ENCODE measurements around the gene OR6J1. TPM values are rescaled to one million over a fixed set of nuclear protein-coding genes. Genes with fewer than 3 reads are reported as not detected.
"Not testable (repeated sequence)": the region's sequence is repeated elsewhere in the genome, so short reads cannot be mapped to it uniquely, and the experiment has no call there.

OR6J1 gene
- total RNA-seq, 1 experiment from 2014 or later = not detected

DNA sequence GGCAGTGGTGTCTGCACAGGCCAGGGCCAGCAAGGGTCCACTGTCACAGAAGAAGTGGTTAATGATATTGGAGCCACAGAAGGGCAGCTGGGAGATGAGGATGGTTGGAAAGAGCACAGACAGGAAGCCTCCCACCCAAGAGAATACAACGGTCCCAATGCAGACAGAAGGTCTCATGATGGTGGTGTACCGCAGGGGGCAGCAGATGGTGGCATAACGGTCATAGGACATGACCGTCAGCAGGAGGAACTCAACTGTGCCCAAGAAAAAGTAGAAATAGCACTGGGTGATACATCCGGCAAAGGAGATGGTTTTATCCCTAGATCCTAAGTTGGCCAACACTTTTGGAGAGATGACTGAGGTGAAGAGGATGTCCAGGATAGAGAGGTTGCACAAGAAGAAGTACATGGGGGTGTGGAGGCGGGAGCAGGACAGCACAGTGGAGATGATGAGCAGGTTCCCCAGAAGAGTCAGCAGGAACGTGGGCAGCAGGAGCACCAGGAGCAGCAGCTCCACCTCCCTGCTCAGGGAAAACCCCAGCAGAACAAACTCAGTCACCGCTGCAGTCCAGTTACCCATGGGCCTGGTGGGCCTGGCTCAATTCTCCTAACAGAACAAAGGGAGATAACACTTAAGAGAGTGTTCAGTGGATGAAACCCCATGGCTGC is 9.8 kb downstream of the OR6J1 start:
- Histone ChIP-seq H3K9me3 (replicated peaks) (peaks cover 15% of the 10 kb centered on the region; the same call in 1 of the 2 replicates), H3K27me3 (no peaks in the 10 kb centered on the region), H3K27ac (no peak overlapping the region), H3K4me3 (no peak overlapping the region), H3K4me1 (no peaks in the 10 kb centered on the region; the same call in 1 of the 2 replicates), H3K36me3 (no peaks in the 10 kb centered on the region)
- no peak for DNase-seq

DNA sequence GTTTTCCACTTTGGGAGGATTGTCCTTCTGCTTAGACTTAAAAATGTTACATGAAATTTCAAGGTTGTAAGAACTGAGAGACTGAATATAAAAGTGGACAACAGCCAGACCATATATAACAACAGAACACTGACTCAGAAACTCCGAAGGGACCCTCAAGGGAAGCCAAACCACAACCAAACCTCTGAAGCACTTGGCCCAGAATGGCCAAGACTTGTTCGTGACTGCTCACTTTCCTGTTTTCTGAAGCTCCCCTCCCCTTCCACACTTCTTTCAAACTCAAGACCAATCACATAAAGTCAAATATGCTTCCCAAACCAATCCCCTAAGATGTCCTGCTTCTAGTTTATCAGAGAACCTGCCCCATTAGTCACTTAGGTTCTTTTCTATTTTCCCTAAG is 13.7 kb downstream of the OR6J1 start:
- Histone ChIP-seq H3K4me3 (no peak overlapping the region), H3K36me3 (no peaks in the 10 kb centered on the region), H3K9me3 (replicated peaks) (peaks cover 11% of the 10 kb centered on the region; the same call in 1 of the 2 replicates), H3K27ac (no peak overlapping the region), H3K27me3 (no peaks in the 10 kb centered on the region; the same call in 1 of the 2 replicates), H3K4me1 (no peaks in the 10 kb centered on the region; the same call in 1 of the 2 replicates)
- DNase-seq = no peak

DNA sequence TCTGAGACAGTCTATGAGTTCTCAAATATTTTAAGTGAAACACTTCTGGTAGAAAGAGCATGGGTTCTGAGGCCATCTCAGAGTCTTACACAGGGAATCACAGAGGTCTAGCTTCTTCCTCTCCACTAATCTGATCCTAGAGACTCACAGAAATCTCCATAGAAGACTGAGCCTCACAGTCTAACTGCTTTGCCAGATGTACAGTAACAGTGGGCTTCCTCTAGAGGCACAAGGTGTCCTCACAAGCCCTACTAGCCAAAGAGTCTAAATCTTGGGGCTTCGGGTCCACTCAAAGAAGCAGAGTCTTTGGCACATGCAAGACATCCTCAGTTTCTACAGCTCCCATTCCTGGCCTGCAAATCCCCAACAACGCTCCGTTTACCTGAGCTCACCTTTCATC is 14.1 kb downstream of the OR6J1 start:
- DNase-seq = no peak
- no peak overlapping the region for H3K4me3 ChIP-seq
- no peaks in the 10 kb centered on the region; the same call in 1 of the 2 replicates for H3K27me3 ChIP-seq
- H3K36me3 ChIP-seq = no peaks in the 10 kb centered on the region
- H3K27ac ChIP-seq = no peak overlapping the region
- no peaks in the 10 kb centered on the region; the same call in 1 of the 2 replicates for H3K4me1 ChIP-seq
- peaks cover 9% of the 10 kb centered on the region; the same call in 1 of the 2 replicates for H3K9me3 ChIP-seq (replicated peaks)

DNA sequence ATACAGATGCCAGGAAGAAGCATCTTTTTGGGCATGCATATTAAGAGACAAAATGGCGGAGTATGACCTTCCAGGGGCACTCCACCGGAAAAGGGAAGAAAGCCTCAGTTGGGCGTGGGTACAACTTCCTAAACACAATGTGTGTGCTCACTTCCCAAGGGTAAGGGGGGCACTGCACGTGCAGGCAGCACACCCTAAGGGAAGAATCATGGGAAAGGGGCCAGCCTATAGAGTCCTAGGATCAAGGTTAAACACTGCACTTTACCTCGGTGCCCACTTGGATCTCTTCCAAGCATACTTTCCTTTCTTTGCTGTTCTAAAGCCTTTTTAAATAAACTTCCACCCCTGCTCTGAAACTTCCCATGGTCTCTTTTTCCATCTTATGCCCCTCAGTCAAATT is 14.8 kb downstream of the OR6J1 start:
- no peak overlapping the region for H3K27ac ChIP-seq
- no peak overlapping the region for H3K4me3 ChIP-seq
- DNase-seq = no peak
- H3K36me3 ChIP-seq = no peaks in the 10 kb centered on the region
- no peaks in the 10 kb centered on the region; the same call in 1 of the 2 replicates for H3K4me1 ChIP-seq
- H3K27me3 ChIP-seq = no peaks in the 10 kb centered on the region; the same call in 1 of the 2 replicates
- peaks cover 9% of the 10 kb centered on the region; the same call in 1 of the 2 replicates for H3K9me3 ChIP-seq (replicated peaks)

DNA sequence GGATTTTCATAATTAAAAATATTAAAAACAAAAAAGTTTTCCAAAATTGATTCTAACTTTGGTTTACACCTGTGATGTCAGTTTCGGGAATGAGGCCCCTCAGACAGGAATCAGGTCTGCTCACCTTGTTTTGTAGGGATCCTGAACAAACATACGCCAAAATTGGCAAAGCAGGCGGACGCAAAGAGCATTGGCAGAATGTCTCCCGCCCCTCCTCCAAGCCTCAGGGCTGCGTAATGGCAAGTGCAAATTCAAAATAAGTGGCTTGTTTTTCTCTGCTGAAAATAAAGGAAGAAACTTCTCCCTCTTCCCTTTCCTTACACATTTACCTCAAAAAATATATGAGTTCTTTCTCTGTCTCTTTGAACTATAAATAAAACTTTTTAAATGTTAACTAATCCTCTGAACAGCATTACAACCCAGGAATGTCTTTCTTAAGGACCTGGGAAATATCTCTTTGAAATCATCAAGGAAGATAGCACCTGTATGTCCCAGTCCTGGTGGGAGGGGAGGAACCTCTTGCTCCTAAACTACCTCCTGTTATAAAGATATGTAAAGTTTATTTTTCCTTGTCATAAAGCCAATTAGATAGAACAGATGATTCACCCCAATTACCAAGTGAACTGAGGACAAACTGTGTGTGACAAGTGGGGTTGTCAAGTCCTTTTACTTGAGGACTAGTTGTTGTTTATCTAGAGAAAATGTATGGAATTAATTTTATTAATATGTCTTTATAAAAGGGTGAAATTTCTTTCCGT is 16.5 kb downstream of the OR6J1 start:
- H3K36me3 ChIP-seq = no peaks in the 10 kb centered on the region
- H3K4me1 ChIP-seq = no peaks in the 10 kb centered on the region; the same call in 1 of the 2 replicates
- H3K9me3 ChIP-seq (replicated peaks) = peaks cover 9% of the 10 kb centered on the region; the same call in 1 of the 2 replicates
- H3K4me3 ChIP-seq = no peak overlapping the region
- H3K27ac ChIP-seq = no peak overlapping the region
- no peaks in the 10 kb centered on the region; the same call in 1 of the 2 replicates for H3K27me3 ChIP-seq
- DNase-seq = no peak

DNA sequence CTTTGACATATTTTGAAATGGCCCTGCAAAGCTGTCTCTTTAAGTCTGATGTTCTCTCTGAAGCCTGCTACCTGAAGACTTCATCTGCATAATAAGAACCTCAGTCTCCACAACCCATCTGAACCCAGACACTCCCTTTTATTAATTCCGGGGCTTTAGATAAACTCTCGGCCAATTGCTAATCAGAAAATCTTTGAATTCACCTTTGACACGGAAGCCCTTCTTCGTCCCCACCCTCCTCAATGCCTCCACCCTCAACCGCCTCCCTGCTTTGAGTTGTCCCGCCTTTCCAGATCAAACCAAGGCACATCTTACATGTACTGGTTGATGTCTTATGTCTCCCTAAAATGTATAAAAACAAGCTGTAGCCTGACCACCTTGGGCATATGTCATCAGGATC is 17.6 kb downstream of the OR6J1 start:
- Histone ChIP-seq H3K27ac (no peak overlapping the region), H3K9me3 (replicated peaks) (peaks cover 6% of the 10 kb centered on the region; the same call in 1 of the 2 replicates), H3K36me3 (no peaks in the 10 kb centered on the region), H3K27me3 (no peaks in the 10 kb centered on the region; the same call in 1 of the 2 replicates), H3K4me3 (no peak overlapping the region), H3K4me1 (peaks cover 6% of the 10 kb centered on the region; the same call in 1 of the 2 replicates)
- DNase-seq = no peak

DNA sequence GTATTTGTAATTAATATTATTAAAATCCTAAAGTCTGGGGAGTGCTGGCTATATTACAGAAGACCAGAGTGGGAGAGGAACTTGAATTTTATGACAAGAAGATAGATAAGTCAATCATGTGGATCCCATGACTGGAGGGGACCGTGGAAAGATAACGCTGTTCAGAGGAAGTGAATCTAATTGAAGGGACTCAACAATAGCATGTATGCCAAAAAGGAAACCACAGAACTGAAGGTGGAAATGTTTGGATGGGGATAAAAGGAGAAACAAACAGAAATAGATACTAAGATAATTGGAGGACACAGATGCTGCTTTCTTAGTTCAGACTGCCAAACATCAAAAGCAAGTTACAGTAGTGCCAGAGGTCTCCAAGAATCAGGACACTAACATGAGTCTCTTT is 21.1 kb downstream of the OR6J1 start:
- DNase-seq = no peak
- H3K27ac ChIP-seq = no peak overlapping the region
- H3K36me3 ChIP-seq = no peaks in the 10 kb centered on the region
- H3K4me1 ChIP-seq = 0 out of 2 replicates have a peak, but pooled peaks cover 6% of the 10 kb centered on the region
- H3K27me3 ChIP-seq = no peaks in the 10 kb centered on the region; the same call in 1 of the 2 replicates
- H3K4me3 ChIP-seq = no peak overlapping the region
- H3K9me3 ChIP-seq (replicated peaks) = no peaks in the 10 kb centered on the region

DNA sequence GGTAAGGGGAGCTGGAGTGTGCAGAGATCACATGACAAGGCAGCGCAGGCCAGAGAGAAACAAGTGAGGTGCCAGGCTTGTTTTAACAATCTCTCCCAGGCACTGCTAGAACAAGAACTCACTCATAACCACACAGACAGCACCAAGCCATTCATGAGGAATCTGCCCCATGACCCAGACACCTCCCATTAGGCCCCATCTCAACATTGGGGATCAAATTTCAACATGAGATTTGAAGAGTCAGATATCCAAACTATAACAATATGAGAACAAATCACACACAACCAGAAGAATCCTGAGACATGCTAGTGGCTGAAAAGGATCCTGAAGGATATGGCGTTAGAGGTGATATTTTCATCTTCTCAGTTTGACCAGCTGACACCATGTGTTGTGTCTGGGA is 21.9 kb downstream of the OR6J1 start:
- no peaks in the 10 kb centered on the region for H3K36me3 ChIP-seq
- H3K9me3 ChIP-seq (replicated peaks) = no peaks in the 10 kb centered on the region
- 0 out of 2 replicates have a peak, but pooled peaks cover 6% of the 10 kb centered on the region for H3K4me1 ChIP-seq
- H3K27ac ChIP-seq = no peak overlapping the region
- no peaks in the 10 kb centered on the region for H3K27me3 ChIP-seq
- H3K4me3 ChIP-seq = no peak overlapping the region
- DNase-seq = peak in 1 of 2 experiments; percentile 28

DNA sequence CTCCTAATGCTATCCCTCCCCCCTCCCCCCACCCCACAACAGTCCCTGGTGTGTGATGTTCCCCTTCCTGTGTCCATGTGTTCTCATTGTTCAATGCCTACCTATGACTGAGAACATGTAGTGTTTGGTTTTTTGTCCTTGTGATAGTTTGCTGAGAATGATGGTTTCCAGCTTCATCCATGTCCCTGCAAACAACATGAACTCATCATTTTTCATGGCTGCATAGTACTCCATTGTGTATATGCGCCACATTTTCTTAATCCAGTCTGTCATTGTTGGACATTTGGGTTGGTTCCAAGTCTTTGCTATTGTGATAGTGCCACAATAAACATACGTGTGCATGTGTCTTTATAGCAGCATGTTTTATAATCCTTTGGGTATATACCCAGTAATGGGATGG is 28.4 kb downstream of the OR6J1 start:
- DNase-seq; H3K27me3 ChIP-seq; H3K9me3 ChIP-seq (replicated peaks); H3K36me3 ChIP-seq; H3K27ac ChIP-seq; H3K4me3 ChIP-seq: not testable (repeated sequence)
- H3K4me1 ChIP-seq = peaks cover 21% of the 10 kb centered on the region

DNA sequence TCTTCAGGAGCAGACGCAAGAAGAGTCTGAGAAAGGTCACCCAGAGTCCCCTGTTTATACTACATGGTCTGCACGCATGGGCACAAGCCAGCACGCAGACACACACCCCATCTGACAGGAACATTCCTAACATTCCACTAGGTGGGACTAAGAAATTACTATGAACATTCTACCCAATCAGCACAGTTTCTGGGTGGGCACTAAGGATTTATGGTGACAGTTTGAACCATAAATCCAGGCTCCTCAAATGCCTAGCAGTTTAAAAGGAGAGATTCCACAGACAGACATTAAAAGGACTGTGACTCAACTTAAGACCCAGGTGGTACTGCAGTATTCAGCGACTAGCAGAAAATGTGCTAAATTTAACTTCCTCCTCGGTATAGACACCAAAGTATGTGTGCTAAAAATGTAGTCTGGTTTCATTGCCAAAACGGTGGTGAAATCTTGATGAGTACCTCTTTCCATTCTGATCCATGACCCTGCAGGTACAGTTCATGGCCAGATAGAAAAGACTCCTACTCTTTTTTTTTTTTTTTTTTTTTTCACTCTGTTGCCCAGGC is 29.8 kb downstream of the OR6J1 start:
- Histone ChIP-seq H3K27ac (peak overlapping the region; percentile 90), H3K4me1 (peaks cover 21% of the 10 kb centered on the region), H3K4me3 (no peak overlapping the region), H3K27me3 (no peaks in the 10 kb centered on the region), H3K9me3 (replicated peaks) (peaks cover 3% of the 10 kb centered on the region; the same call in 1 of the 2 replicates), H3K36me3 (peaks cover 14% of the 10 kb centered on the region; the same call in 1 of the 2 replicates)
- DNase-seq = peak; percentile 81 to 83

DNA sequence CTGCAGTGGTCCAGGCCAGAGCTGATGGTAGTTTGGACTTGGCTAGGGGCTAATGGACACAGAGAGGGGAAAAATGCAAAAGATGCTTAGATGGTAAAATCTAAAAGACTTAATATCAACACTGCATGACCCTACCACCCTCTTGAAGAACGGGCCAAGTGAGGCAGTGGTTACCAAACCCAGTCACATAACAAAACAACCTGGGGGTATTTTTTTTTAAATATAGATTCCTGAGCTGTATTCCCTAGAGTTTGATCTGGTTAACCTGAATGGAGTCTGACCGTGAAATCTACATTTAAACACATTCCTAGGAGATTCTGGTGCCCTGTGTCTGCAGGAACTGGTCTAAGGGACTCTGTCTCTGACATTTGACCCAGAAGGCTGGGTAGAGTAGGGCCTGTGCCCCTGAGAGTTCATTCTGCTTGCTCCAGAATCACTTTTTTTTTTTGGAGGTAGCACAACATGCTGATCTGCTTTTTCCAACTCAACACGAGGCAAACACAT is 30.4 kb downstream of the OR6J1 start:
- DNase-seq = no peak
- Histone ChIP-seq H3K4me1 (peaks cover 21% of the 10 kb centered on the region), H3K4me3 (no peak overlapping the region), H3K27me3 (no peaks in the 10 kb centered on the region), H3K9me3 (replicated peaks) (peaks cover 3% of the 10 kb centered on the region; the same call in 1 of the 2 replicates), H3K27ac (peak overlapping the region; percentile 90), H3K36me3 (peaks cover 14% of the 10 kb centered on the region; the same call in 1 of the 2 replicates)

DNA sequence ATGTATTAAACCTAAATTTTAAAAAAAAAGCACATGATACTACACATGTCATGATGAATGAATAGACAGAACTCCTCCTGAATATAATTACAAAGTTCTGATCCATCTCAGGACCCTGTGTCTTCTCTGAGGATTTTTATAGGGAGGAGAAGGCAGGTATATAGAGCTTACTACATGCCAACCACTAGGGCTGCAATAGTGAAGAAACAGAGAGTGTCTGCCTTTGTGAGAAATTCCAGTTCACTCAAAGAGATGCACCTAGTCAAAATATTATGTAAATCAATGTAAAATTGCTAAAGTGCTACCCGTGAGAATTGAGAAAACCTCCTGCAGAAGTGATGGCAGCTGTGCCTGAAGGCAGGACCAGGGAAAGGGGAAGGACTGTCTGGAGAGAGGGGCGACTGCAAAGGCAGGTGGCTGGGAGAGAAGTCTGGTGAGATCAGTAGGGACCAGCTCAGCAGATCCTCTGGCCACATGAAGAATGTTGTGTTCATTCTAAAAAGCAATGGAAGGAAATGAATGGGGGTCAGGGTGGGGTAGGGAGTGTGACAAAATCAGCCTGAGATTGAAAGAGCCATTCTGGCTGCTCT is 31.0 kb downstream of the OR6J1 start:
- H3K27ac ChIP-seq = peak overlapping the region; percentile 90
- H3K9me3 ChIP-seq (replicated peaks) = peaks cover 3% of the 10 kb centered on the region; the same call in 1 of the 2 replicates

DNA sequence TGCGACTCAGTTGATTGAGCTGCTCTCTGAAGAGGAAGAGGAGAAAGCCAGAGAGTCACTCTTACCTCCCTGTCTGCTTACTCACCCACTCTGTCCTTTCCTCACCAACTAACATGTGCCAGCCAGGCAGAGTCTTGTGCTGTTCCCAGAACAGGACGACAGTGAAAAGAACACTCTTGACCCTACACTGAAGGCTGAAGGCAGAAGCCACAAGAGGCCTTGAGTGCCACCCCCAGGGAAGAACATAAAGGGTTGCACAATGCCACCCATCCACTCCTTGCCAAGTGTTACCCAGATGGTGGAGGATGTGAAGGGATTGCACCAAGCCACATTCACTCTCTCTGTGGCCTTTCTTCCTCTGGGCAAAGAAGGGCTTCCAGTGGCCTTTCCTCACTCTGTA is 33.2 kb downstream of the OR6J1 start:
- peaks cover 26% of the 10 kb centered on the region for H3K36me3 ChIP-seq
- no peak overlapping the region for H3K27ac ChIP-seq

More for the DNA sequence above, 31.0 kb downstream of the OR6J1 start:
- H3K4me3 ChIP-seq = no peak overlapping the region
- no peaks in the 10 kb centered on the region for H3K27me3 ChIP-seq
- peak; percentile 58 to 62 for DNase-seq
- peaks cover 21% of the 10 kb centered on the region for H3K4me1 ChIP-seq
- H3K36me3 ChIP-seq = peaks cover 18% of the 10 kb centered on the region; the same call in 1 of the 2 replicates

DNA sequence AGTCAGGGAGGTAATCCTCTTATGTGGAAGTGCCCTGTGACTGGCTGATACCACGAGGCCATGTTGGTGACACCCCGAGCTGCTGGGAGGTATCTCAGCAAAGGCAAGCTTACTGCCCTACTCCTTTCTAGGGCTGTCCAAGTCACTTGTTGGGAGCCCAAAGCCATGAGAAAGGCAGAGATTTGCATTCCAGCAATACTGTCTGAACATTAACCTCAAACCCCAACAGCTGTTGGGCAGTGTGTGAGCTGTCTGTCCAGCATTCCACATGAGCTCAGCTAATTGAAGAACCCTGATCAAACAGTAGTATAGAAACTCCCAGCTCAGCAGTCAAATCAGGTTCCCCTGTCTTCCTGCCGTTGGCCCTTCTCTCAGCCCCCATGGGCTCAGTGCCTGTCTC is 36.9 kb downstream of the OR6J1 start:
- no peaks in the 10 kb centered on the region for H3K9me3 ChIP-seq (replicated peaks)
- peaks cover 25% of the 10 kb centered on the region for H3K4me1 ChIP-seq
- no peak overlapping the region for H3K4me3 ChIP-seq
- H3K36me3 ChIP-seq = peaks cover 29% of the 10 kb centered on the region
- H3K27me3 ChIP-seq = no peaks in the 10 kb centered on the region
- peak; percentile 84 to 89 for DNase-seq
- H3K27ac ChIP-seq = peak overlapping the region; percentile 80

More for the DNA sequence above, 33.2 kb downstream of the OR6J1 start:
- Histone ChIP-seq H3K4me3 (no peak overlapping the region), H3K4me1 (peaks cover 43% of the 10 kb centered on the region), H3K9me3 (replicated peaks) (0 out of 2 replicates have a peak, but pooled peaks cover 2% of the 10 kb centered on the region), H3K27me3 (no peaks in the 10 kb centered on the region)
- no peak for DNase-seq

All from SJCRH30 (cell line).